Stimulated activated CD4-positive, alpha-beta T cell treated with anti-CD3 and anti-CD28 coated beads, TNF-alpha, amount 100 ng/mL, for 24 hours (primary cell): ENCODE results near the gene RUVBL2.

Experiments
- DNase-seq, 3 experiments: peaks; one replicate each; pipeline ENCODE4 v3.0.0-alpha.2; 2020; ENCODE audit warnings: low read depth in 3 of 3

The RUVBL2 gene

GRCh38 chr19:48963371-48964204 lies 30.1 kb upstream of the RUVBL2 start:
- peak in 2 of 3 experiments; percentile 40 to 76 for DNase-seq

- no peak for DNase-seq
Observed at GRCh38 chr19:48964205-48965039, 29.3 kb upstream of the RUVBL2 start.

- peak; percentile 78 to 92 (median 83) for DNase-seq
Observed at GRCh38 chr19:48965040-48965805, 28.5 kb upstream of the RUVBL2 start, which contains the start of gene FTL. FTL (plus strand) TSS chr19:48965309; CDS start chr19:48965508, 199 bp downstream.

- peak; percentile 74 to 91 (median 82) for DNase-seq
Observed at GRCh38 chr19:48965806-48966540, 27.7 kb upstream of the RUVBL2 start.

GRCh38 chr19:48966541-48967345 lies 26.9 kb upstream of the RUVBL2 start:
- DNase-seq, result no peak

GRCh38 chr19:48967346-48968178 lies 26.1 kb upstream of the RUVBL2 start:
- no peak for DNase-seq

- DNase-seq, result no peak
Observed at GRCh38 chr19:48968179-48968661, 25.5 kb upstream of the RUVBL2 start.

- DNase-seq, result no peak
Observed at GRCh38 chr19:48968813-48969218, 24.9 kb upstream of the RUVBL2 start.

- DNase-seq, result no peak
Observed at GRCh38 chr19:48969276-48970138, 24.2 kb upstream of the RUVBL2 start.

GRCh38 chr19:48970139-48970766 lies 23.4 kb upstream of the RUVBL2 start:
- DNase-seq, result no peak

- peak; percentile 65 to 80 (median 75) for DNase-seq
Observed at GRCh38 chr19:48970923-48971395, 22.7 kb upstream of the RUVBL2 start.

- no peak for DNase-seq
Observed at GRCh38 chr19:48975947-48976847, 17.5 kb upstream of the RUVBL2 start.

- DNase-seq, result no peak
Observed at GRCh38 chr19:48977061-48977460, 16.6 kb upstream of the RUVBL2 start.

GRCh38 chr19:48982280-48982679 lies 11.4 kb upstream of the RUVBL2 start:
- no peak for DNase-seq

GRCh38 chr19:48985711-48986110 lies 8.0 kb upstream of the RUVBL2 start:
- no peak for DNase-seq

- no peak for DNase-seq
Observed at GRCh38 chr19:48986211-48986610, 7.5 kb upstream of the RUVBL2 start.

- DNase-seq, result no peak
Observed at GRCh38 chr19:48987323-48987722, 6.4 kb upstream of the RUVBL2 start.
